T-cell (primary cell): ENCODE data around the gene RAP1GAP2. TPM values are rescaled to one million over a fixed set of nuclear protein-coding genes. Genes with fewer than 3 reads are reported as not detected.

ENCODE experiments used
- ATAC-seq, 4 experiments: fragments of 200-7000 bp in 3 of 4; fragments of 150-1000 bp in 1 of 4; cut with Tn5 transposase; replicated peaks in 1 of 4; 1 replicate in 3 of 4; 2 replicates in 1 of 4; pipeline ENCODE4 v1.10.0; 2021; ENCODE audit warnings: moderate library complexity in 3 of 4, mild to moderate bottlenecking in 2 of 4, moderate number of reproducible peaks in 1 of 4
- CTCF ChIA-PET, 2 donors: fragments of 300-600 bp; sonication (Branson Sonifier 250); formaldehyde crosslinking; loops; one replicate each; lab custom pipeline; 2022; ENCODE audit warnings: antibody characterized with exemption in 2 of 2; lab: Charles Lee
- POLR2A ChIA-PET, 2 donors: fragments of 300-600 bp; sonication (Branson Sonifier 250); formaldehyde crosslinking; loops; one replicate each; lab custom pipeline; 2022; ENCODE audit warnings: antibody characterized with exemption in 2 of 2; lab: Charles Lee
- DNase-seq, 35 experiments: peaks; one replicate each; pipeline versions ENCODE4 v3.0.0 to v3.0.0-alpha.2; 2013 to 2023
- H3K27ac ChIP-seq: one replicate; pipeline ENCODE4 v1.5.1; 2013; ENCODE audit warnings: low read length
- H3K27me3 ChIP-seq, 2 experiments: replicated peaks in 1 of 2; 1 replicate in 1 of 2; 2 replicates in 1 of 2; pipeline versions ENCODE4 v1.6.1 to v1.7.0; 2013; ENCODE audit warnings: low read length in 1 of 2, mixed read lengths in 1 of 2; ENCODE audit not compliant: control insufficient read depth in 2 of 2, insufficient read depth in 2 of 2; ENCODE audit errors: extremely low read depth in 1 of 2
- H3K36me3 ChIP-seq, 2 donors: 1 replicate in 1 of 2; 2 replicates in 1 of 2; pipeline versions ENCODE4 v1.6.1 to v1.7.0; 2013; ENCODE audit warnings: low read length in 1 of 2; ENCODE audit not compliant: control insufficient read depth in 2 of 2, insufficient read depth in 1 of 2; ENCODE audit errors: extremely low read depth in 1 of 2
- H3K4me1 ChIP-seq, 2 experiments: 1 replicate in 1 of 2; 2 replicates in 1 of 2; pipeline versions ENCODE4 v1.6.1 to v1.7.0; 2013; ENCODE audit warnings: low read length in 2 of 2, mixed read lengths in 1 of 2; ENCODE audit not compliant: insufficient read depth in 2 of 2, control insufficient read depth in 1 of 2; ENCODE audit errors: extremely low read depth in 1 of 2
- H3K4me3 ChIP-seq, 2 donors: 1 replicate in 1 of 2; 2 replicates in 1 of 2; pipeline versions ENCODE4 v1.5.1 to v1.7.0; 2013; ENCODE audit warnings: mild to moderate bottlenecking in 2 of 2, low read length in 1 of 2, moderate library complexity in 1 of 2; ENCODE audit not compliant: control insufficient read depth in 1 of 2; ENCODE audit errors: extremely low read depth in 1 of 2
- H3K9me3 ChIP-seq: 2 replicates; pipeline ENCODE4 v1.7.0; 2013
- H3K27ac Mint-ChIP-seq, 2 donors: one replicate each; pipeline ENCODE4 v1.8.0; 2020 to 2021; ENCODE audit warnings: mild to moderate bottlenecking in 2 of 2, mixed read lengths in 2 of 2
- H3K27me3 Mint-ChIP-seq, 2 donors: one replicate each; pipeline ENCODE4 v1.8.0; 2021 to 2022; ENCODE audit warnings: mixed read lengths in 2 of 2
- H3K36me3 Mint-ChIP-seq: one replicate; pipeline ENCODE4 v1.8.0; 2021; ENCODE audit warnings: mixed read lengths
- H3K4me1 Mint-ChIP-seq, 3 donors: one replicate each; pipeline ENCODE4 v1.8.0; 2020 to 2022; ENCODE audit warnings: mixed read lengths in 3 of 3, mild to moderate bottlenecking in 1 of 3
- H3K4me3 Mint-ChIP-seq, 3 donors: one replicate each; pipeline ENCODE4 v1.8.0; 2020 to 2022; ENCODE audit warnings: mild to moderate bottlenecking in 3 of 3, mixed read lengths in 3 of 3, moderate library complexity in 3 of 3
- H3K9me3 Mint-ChIP-seq, 3 donors: one replicate each; pipeline ENCODE4 v1.8.0; 2020 to 2022; ENCODE audit warnings: mixed read lengths in 3 of 3
- WGBS: methylation state at CpG from one replicate; pipeline ENCODE4 v1.1.5; 2013; ENCODE audit warnings: missing lambda C conversion rate; ENCODE audit not compliant: insufficient coverage; 5-methylcytosine and 5-hydroxymethylcytosine counted together
- total RNA-seq, 35 experiments: library from RNA in 6 of 35; stranded (reverse) in 6 of 35; fragments of 120-200 nt in 1 of 35; gene quantifications; one replicate each; pipeline versions ENCODE4 v1.2.1 to v1.2.4 and lab custom pipeline; 2013 to 2026

The RAP1GAP2 gene
- total RNA-seq, 5 donors from 2014 or later (not counting 1 experiment from before 2014, with no cell fraction given) = 8.0 to 77.7 (median 13.3) TPM

GRCh38 chr17:2871205-2871604 lies 75.0 kb downstream of the RAP1GAP2 start:
- ChIA-PET CTCF (no interaction called here), POLR2A (no interaction called here)
- Mint-ChIP-seq H3K27ac (no peak overlapping the region), H3K4me3 (no peak overlapping the region), H3K4me1 (peaks cover 6 to 16% (median 11%) of the 10 kb centered on the region in 3 donors), H3K36me3 (peaks cover 7% of the 10 kb centered on the region), H3K27me3 (no peaks in the 10 kb centered on the region), H3K9me3 (no peaks in the 10 kb centered on the region)
- Histone ChIP-seq H3K4me3 (no peak overlapping the region), H3K27ac (no peak overlapping the region), H3K36me3 (peaks cover 0 to 8% of the 10 kb centered on the region in 2 donors), H3K27me3 (no peaks in the 10 kb centered on the region), H3K9me3 (no peaks in the 10 kb centered on the region), H3K4me1 (peaks cover 0 to 5% of the 10 kb centered on the region in 2 experiments)
- ATAC-seq (no peak), DNase-seq (no peak)
- WGBS = 91% methylated on average over 6 of the region's 7 CpGs

- POLR2A ChIA-PET = no interaction called here
- H3K4me1 Mint-ChIP-seq = peaks cover 8 to 17% (median 11%) of the 10 kb centered on the region in 3 donors
- no peaks in the 10 kb centered on the region for H3K9me3 Mint-ChIP-seq
- Histone ChIP-seq H3K27me3 (no peaks in the 10 kb centered on the region), H3K9me3 (no peaks in the 10 kb centered on the region), H3K36me3 (peaks cover 0 to 8% of the 10 kb centered on the region in 2 donors), H3K4me1 (peaks cover 0 to 5% of the 10 kb centered on the region in 2 experiments), H3K27ac (no peak overlapping the region), H3K4me3 (no peak overlapping the region)
- no peak overlapping the region for H3K27ac Mint-ChIP-seq
- peaks cover 11% of the 10 kb centered on the region for H3K36me3 Mint-ChIP-seq
- no peaks in the 10 kb centered on the region for H3K27me3 Mint-ChIP-seq
- CTCF ChIA-PET = no interaction called here
- DNase-seq (no peak), ATAC-seq (no peak)
- WGBS = 100% methylated on average over 3 of the region's 9 CpGs
- no peak overlapping the region for H3K4me3 Mint-ChIP-seq
Measured at GRCh38 chr17:2871720-2872119, 75.5 kb downstream of the RAP1GAP2 start.

GRCh38 chr17:2872282-2872681 lies 76.0 kb downstream of the RAP1GAP2 start:
- Histone ChIP-seq H3K4me3 (no peak overlapping the region), H3K36me3 (peaks cover 0 to 10% of the 10 kb centered on the region in 2 donors), H3K4me1 (peaks cover 0 to 5% of the 10 kb centered on the region in 2 experiments), H3K9me3 (no peaks in the 10 kb centered on the region), H3K27ac (no peak overlapping the region), H3K27me3 (no peaks in the 10 kb centered on the region)
- POLR2A ChIA-PET = interaction anchor here in 1 of 2 donors (0.6 to 0.7 kb wide), 2 partner anchors 55 to 81 kb away, joined by 3 to 9 read pairs; no protein-coding TSS in a partner anchor
- Mint-ChIP-seq H3K4me1 (peaks cover 8 to 17% (median 11%) of the 10 kb centered on the region in 3 donors), H3K27me3 (no peaks in the 10 kb centered on the region), H3K9me3 (no peaks in the 10 kb centered on the region), H3K27ac (no peak overlapping the region), H3K4me3 (no peak overlapping the region), H3K36me3 (peaks cover 11% of the 10 kb centered on the region)
- CTCF ChIA-PET = no interaction called here
- 89% methylated on average over 4 of the region's 8 CpGs for WGBS
- ATAC-seq = no peak
- no peak for DNase-seq

DNA sequence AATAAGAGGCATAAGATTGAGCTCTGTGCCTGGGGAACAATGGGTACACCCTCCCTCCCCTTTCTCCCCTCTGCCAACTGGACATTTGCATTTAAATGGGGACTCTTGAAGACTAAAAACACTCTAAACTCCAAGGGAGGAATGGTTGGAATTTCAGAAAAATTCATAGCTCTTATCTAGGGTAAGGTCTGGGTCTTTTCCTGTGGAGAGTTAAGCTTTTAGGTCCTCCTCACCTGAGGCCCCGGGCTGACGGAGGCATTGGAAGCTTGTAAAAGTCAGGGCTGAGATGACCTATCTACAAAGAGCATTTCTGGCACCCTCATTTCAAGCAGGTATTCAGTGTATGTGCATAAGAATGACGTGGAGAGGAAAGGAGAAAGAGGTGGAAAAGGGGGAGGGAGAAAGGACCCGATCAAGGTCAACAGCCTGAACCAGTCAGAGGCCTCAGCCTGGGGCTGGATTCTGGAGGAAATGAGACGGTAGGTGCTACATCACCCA lies 78.0 kb downstream of the RAP1GAP2 start:
- POLR2A ChIA-PET = interaction anchor here in 1 of 2 donors (0.7 kb wide), 1 partner anchor 1744 kb away, joined by 4 read pairs; no protein-coding TSS in a partner anchor
- no peak overlapping the region for H3K4me3 ChIP-seq
- no peaks in the 10 kb centered on the region for H3K27me3 Mint-ChIP-seq
- ATAC-seq = no peak
- no peak for DNase-seq
- WGBS = 67% methylated on average over 1 of the region's 5 CpGs
- H3K27me3 ChIP-seq = no peaks in the 10 kb centered on the region
- no peaks in the 10 kb centered on the region for H3K9me3 ChIP-seq
- CTCF ChIA-PET = interaction anchor here (0.6 kb wide), 2 partner anchors 137 to 395 kb away, joined by 3 read pairs; no protein-coding TSS in a partner anchor
- peak overlapping the region in 1 of 2 donors; percentile 57 for H3K27ac Mint-ChIP-seq
- H3K4me3 Mint-ChIP-seq = no peak overlapping the region
- peaks cover 0 to 14% of the 10 kb centered on the region in 2 experiments for H3K4me1 ChIP-seq
- peaks cover 0 to 7% of the 10 kb centered on the region in 2 donors for H3K36me3 ChIP-seq
- peaks cover 16% of the 10 kb centered on the region for H3K36me3 Mint-ChIP-seq
- no peak overlapping the region for H3K27ac ChIP-seq
- no peaks in the 10 kb centered on the region for H3K9me3 Mint-ChIP-seq
- H3K4me1 Mint-ChIP-seq = peaks cover 13 to 22% (median 13%) of the 10 kb centered on the region in 3 donors

GRCh38 chr17:2875608-2876007 lies 79.4 kb downstream of the RAP1GAP2 start:
- peaks cover 21 to 28% (median 21%) of the 10 kb centered on the region in 3 donors for H3K4me1 Mint-ChIP-seq
- Histone ChIP-seq H3K4me1 (peaks cover 0 to 15% of the 10 kb centered on the region in 2 experiments), H3K27me3 (no peaks in the 10 kb centered on the region), H3K36me3 (peaks cover 0 to 7% of the 10 kb centered on the region in 2 donors), H3K27ac (no peak overlapping the region), H3K4me3 (no peak overlapping the region), H3K9me3 (no peaks in the 10 kb centered on the region)
- CTCF ChIA-PET = no interaction called here
- no peak for ATAC-seq
- H3K4me3 Mint-ChIP-seq = no peak overlapping the region
- POLR2A ChIA-PET = no interaction called here
- DNase-seq = no peak
- peaks cover 16% of the 10 kb centered on the region for H3K36me3 Mint-ChIP-seq
- H3K9me3 Mint-ChIP-seq = no peaks in the 10 kb centered on the region
- H3K27ac Mint-ChIP-seq = no peak overlapping the region
- 93% methylated on average over 9 of the region's 13 CpGs for WGBS
- no peaks in the 10 kb centered on the region for H3K27me3 Mint-ChIP-seq

GRCh38 chr17:2876467-2876866 lies 80.2 kb downstream of the RAP1GAP2 start:
- Mint-ChIP-seq H3K27ac (no peak overlapping the region), H3K36me3 (peaks cover 18% of the 10 kb centered on the region), H3K9me3 (no peaks in the 10 kb centered on the region), H3K4me1 (peaks cover 21 to 28% (median 21%) of the 10 kb centered on the region in 3 donors), H3K27me3 (no peaks in the 10 kb centered on the region), H3K4me3 (no peak overlapping the region)
- Histone ChIP-seq H3K9me3 (no peaks in the 10 kb centered on the region), H3K27me3 (no peaks in the 10 kb centered on the region), H3K4me1 (peaks cover 0 to 15% of the 10 kb centered on the region in 2 experiments), H3K4me3 (no peak overlapping the region), H3K27ac (no peak overlapping the region), H3K36me3 (peaks cover 0 to 7% of the 10 kb centered on the region in 2 donors)
- ChIA-PET CTCF (no interaction called here), POLR2A (no interaction called here)
- 100% methylated on average over 4 of the region's 6 CpGs for WGBS
- no peak for DNase-seq
- ATAC-seq = no peak
